HepG2 (cell line): ENCODE data around the gene ATG4A. TPM values are rescaled to one million over a fixed set of nuclear protein-coding genes. Genes with fewer than 3 reads are reported as not detected.

Experiments
- ARNT2 ChIP-seq: sonication (generic); formaldehyde crosslinking; IDR thresholded peaks from 2 replicates; pipeline ENCODE4 v1.8.0; 2022; ENCODE audit warnings: mild to moderate bottlenecking, low read depth, missing genetic modification reagents, moderate library complexity
- ELF3 ChIP-seq: IDR thresholded peaks from 2 replicates; pipeline ENCODE4 v1.6.1; 2016; ENCODE audit warnings: missing genetic modification reagents, missing compliant biosample characterization
- EP300 ChIP-seq, 3 experiments: sonication (generic) in 1 of 3; formaldehyde crosslinking in 1 of 3; IDR thresholded peaks; 2 replicates each; pipeline versions ENCODE4 v1.5.1 to v1.6.1; 2011 to 2020; ENCODE audit warnings: low read depth in 2 of 3, low read length in 2 of 3, borderline replicate concordance in 1 of 3, improper control_type of control experiment in 1 of 3, mild to moderate bottlenecking in 1 of 3, missing genetic modification reagents in 1 of 3, moderate library complexity in 1 of 3
- ETV5 ChIP-seq: IDR thresholded peaks from 2 replicates; pipeline ENCODE4 v1.6.1; 2018; ENCODE audit warnings: missing biosample characterization, missing genetic modification reagents, inconsistent platforms, borderline replicate concordance
- FOSL1 ChIP-seq: sonication (generic); formaldehyde crosslinking; IDR thresholded peaks from 2 replicates; pipeline ENCODE4 v1.9.0; 2021; ENCODE audit warnings: missing genetic modification reagents, borderline replicate concordance
- IRF2 ChIP-seq: IDR thresholded peaks from 2 replicates; pipeline ENCODE4 v1.6.1; 2018; ENCODE audit warnings: missing genetic modification reagents, missing compliant biosample characterization
- KDM5B ChIP-seq: sonication (generic); formaldehyde crosslinking; IDR thresholded peaks from 2 replicates; pipeline ENCODE4 v1.4.0; 2020; ENCODE audit warnings: missing genetic modification reagents, mild to moderate bottlenecking, borderline replicate concordance
- KLF6 ChIP-seq: IDR thresholded peaks from 2 replicates; pipeline ENCODE4 v1.8.0; 2016; ENCODE audit warnings: missing biosample characterization, missing genetic modification reagents
- MBD4 ChIP-seq: IDR thresholded peaks from 2 replicates; pipeline ENCODE4 v1.6.1; 2012; ENCODE audit warnings: low read length, inconsistent platforms, borderline replicate concordance
- RARA ChIP-seq: IDR thresholded peaks from 2 replicates; pipeline ENCODE4 v1.6.1; 2016; ENCODE audit warnings: missing genetic modification reagents, missing compliant biosample characterization
- YEATS4 ChIP-seq: sonication (generic); formaldehyde crosslinking; IDR thresholded peaks from 2 replicates; pipeline ENCODE4 v1.4.0; 2020; ENCODE audit warnings: missing genetic modification reagents, borderline replicate concordance
- ZBTB7B ChIP-seq: sonication (generic); formaldehyde crosslinking; IDR thresholded peaks from 2 replicates; pipeline ENCODE4 v1.4.0; 2020; ENCODE audit warnings: missing genetic modification reagents
- ZFP36 ChIP-seq: fragments of 150-350 bp; IDR thresholded peaks from 2 replicates; pipeline ENCODE4 v1.6.1; 2018; ENCODE audit warnings: borderline replicate concordance, low read length, low read depth; ENCODE audit not compliant: partially characterized antibody
- ZMYM3 ChIP-seq: sonication (generic); formaldehyde crosslinking; IDR thresholded peaks from 2 replicates; pipeline ENCODE4 v1.5.1; 2020; ENCODE audit warnings: mild to moderate bottlenecking, missing genetic modification reagents
- ZNF382 ChIP-seq: sonication (generic); formaldehyde crosslinking; IDR thresholded peaks from 2 replicates; pipeline ENCODE4 v1.5.0; 2020; ENCODE audit warnings: missing genetic modification reagents, mild to moderate bottlenecking, borderline replicate concordance
- ZNF605 ChIP-seq: sonication (generic); formaldehyde crosslinking; IDR thresholded peaks from 2 replicates; pipeline ENCODE4 v1.8.0; 2022; ENCODE audit warnings: mild to moderate bottlenecking, missing genetic modification reagents
- ZNF746 ChIP-seq: sonication (generic); formaldehyde crosslinking; IDR thresholded peaks from 2 replicates; pipeline ENCODE4 v1.8.0; 2022; ENCODE audit warnings: mild to moderate bottlenecking, missing genetic modification reagents
- polyA plus RNA-seq, 8 experiments: library from polyadenylated mRNA; depleted of rRNA in 3 of 8; stranded (reverse) in 7 of 8; unstranded in 1 of 8; fragments of >200 nt; fragmentation: Illumina TruSeq in 4 of 8; extraction: Trizol in 4 of 8; gene quantifications; 2 replicates each; pipeline versions ENCODE4 v1.2.1 to v1.2.3, GENCODE V29; 2011 to 2016; ENCODE audit warnings: low read depth in 4 of 8, missing spikeins in 1 of 8, mixed read lengths in 1 of 8; ENCODE audit not compliant: insufficient read depth in 1 of 8
- total RNA-seq, 5 experiments: library from RNA; depleted of rRNA; stranded (reverse); fragments of >200 nt; fragmentation: Illumina TruSeq; extraction: Trizol; gene quantifications; 2 replicates each; pipeline ENCODE4 v1.2.3, GENCODE V29; 2016; ENCODE audit warnings: low read depth in 1 of 5
- TF ChIP-seq, protein P1 (sequence below): sonication (generic); formaldehyde crosslinking; IDR thresholded peaks from 2 replicates; pipeline ENCODE4 v1.4.0; 2020; ENCODE audit warnings: missing genetic modification reagents
- TF ChIP-seq, protein P2 (sequence below): sonication (generic); formaldehyde crosslinking; IDR thresholded peaks from 2 replicates; pipeline ENCODE4 v1.8.0; 2022; ENCODE audit warnings: missing genetic modification reagents, mild to moderate bottlenecking, borderline replicate concordance
- TF ChIP-seq, protein P3 (sequence below): sonication (generic); formaldehyde crosslinking; IDR thresholded peaks from 2 replicates; pipeline ENCODE4 v1.4.0; 2020; ENCODE audit warnings: missing genetic modification reagents, low read depth, mild to moderate bottlenecking, borderline replicate concordance

The ATG4A gene
- total and polyA plus RNA-seq, 2 of the 13 experiments (the other 11 are each of a cell fraction or from before 2014, with no cell fraction given): 3.3 to 6.3 TPM

DNA sequence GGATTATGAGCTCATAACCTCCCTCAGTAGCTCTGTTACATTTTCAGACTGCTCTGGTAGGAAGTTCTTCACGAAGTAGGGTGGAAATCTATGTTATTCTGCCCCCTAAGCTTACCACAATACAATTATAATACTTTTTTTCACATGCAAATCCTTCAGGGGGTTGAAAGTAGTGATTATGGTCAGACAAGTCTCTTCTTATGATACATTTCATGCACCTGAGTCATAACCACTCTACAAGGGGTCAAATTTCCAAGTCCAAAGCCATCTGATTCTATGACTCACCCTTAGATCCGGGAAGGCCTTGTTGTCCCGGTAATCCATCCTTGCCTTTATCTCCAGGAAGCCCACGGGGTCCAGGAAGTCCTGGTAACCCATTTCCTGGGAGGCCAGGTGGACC lies 95.2 kb downstream of the ATG4A start (continued):
- TF ChIP-seq, protein P1, sequence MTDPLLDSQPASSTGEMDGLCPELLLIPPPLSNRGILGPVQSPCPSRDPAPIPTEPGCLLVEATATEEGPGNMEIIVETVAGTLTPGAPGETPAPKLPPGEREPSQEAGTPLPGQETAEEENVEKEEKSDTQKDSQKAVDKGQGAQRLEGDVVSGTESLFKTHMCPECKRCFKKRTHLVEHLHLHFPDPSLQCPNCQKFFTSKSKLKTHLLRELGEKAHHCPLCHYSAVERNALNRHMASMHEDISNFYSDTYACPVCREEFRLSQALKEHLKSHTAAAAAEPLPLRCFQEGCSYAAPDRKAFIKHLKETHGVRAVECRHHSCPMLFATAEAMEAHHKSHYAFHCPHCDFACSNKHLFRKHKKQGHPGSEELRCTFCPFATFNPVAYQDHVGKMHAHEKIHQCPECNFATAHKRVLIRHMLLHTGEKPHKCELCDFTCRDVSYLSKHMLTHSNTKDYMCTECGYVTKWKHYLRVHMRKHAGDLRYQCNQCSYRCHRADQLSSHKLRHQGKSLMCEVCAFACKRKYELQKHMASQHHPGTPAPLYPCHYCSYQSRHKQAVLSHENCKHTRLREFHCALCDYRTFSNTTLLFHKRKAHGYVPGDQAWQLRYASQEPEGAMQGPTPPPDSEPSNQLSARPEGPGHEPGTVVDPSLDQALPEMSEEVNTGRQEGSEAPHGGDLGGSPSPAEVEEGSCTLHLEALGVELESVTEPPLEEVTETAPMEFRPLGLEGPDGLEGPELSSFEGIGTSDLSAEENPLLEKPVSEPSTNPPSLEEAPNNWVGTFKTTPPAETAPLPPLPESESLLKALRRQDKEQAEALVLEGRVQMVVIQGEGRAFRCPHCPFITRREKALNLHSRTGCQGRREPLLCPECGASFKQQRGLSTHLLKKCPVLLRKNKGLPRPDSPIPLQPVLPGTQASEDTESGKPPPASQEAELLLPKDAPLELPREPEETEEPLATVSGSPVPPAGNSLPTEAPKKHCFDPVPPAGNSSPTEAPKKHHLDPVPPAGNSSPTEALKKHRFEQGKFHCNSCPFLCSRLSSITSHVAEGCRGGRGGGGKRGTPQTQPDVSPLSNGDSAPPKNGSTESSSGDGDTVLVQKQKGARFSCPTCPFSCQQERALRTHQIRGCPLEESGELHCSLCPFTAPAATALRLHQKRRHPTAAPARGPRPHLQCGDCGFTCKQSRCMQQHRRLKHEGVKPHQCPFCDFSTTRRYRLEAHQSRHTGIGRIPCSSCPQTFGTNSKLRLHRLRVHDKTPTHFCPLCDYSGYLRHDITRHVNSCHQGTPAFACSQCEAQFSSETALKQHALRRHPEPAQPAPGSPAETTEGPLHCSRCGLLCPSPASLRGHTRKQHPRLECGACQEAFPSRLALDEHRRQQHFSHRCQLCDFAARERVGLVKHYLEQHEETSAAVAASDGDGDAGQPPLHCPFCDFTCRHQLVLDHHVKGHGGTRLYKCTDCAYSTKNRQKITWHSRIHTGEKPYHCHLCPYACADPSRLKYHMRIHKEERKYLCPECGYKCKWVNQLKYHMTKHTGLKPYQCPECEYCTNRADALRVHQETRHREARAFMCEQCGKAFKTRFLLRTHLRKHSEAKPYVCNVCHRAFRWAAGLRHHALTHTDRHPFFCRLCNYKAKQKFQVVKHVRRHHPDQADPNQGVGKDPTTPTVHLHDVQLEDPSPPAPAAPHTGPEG: no peak
- TF ChIP-seq, protein P2, sequence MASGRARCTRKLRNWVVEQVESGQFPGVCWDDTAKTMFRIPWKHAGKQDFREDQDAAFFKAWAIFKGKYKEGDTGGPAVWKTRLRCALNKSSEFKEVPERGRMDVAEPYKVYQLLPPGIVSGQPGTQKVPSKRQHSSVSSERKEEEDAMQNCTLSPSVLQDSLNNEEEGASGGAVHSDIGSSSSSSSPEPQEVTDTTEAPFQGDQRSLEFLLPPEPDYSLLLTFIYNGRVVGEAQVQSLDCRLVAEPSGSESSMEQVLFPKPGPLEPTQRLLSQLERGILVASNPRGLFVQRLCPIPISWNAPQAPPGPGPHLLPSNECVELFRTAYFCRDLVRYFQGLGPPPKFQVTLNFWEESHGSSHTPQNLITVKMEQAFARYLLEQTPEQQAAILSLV (CRISPR knock-in tag): no peak
- TF ChIP-seq FOSL1 (CRISPR knock-in tag): peak; percentile 47; the same call in 1 of the 2 replicates
- no peak for TF ChIP-seq YEATS4 (CRISPR knock-in tag)
- TF ChIP-seq, protein P3, sequence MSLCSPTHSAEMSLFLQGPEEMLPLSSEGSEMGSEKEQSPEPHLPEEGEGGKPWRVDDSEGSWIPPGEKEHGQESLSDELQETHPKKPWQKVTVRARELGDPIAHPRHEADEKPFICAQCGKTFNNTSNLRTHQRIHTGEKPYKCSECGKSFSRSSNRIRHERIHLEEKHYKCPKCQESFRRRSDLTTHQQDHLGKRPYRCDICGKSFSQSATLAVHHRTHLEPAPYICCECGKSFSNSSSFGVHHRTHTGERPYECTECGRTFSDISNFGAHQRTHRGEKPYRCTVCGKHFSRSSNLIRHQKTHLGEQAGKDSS (CRISPR knock-in tag): no peak
- TF ChIP-seq MBD4: no peak
- no peak for TF ChIP-seq ZFP36
- TF ChIP-seq KLF6 (CRISPR knock-in tag): no peak
- no peak for TF ChIP-seq ZNF746 (CRISPR knock-in tag)
- no peak for TF ChIP-seq KDM5B (CRISPR knock-in tag)
- TF ChIP-seq EP300 (IDR thresholded peaks at IDR 0.05; ENCODE audit: low read depth in 2 of 2, low read length in 2 of 2): peak in 1 of 2 experiments; percentile 31; a peak in 1 of 4 replicates
- TF ChIP-seq EP300 (CRISPR knock-in tag; IDR thresholded peaks at IDR 0.05; ENCODE audit: borderline replicate concordance): no peak
- TF ChIP-seq ZMYM3 (CRISPR knock-in tag): no peak
- TF ChIP-seq ZNF605 (CRISPR knock-in tag): no peak
- no peak for TF ChIP-seq ZBTB7B (CRISPR knock-in tag)
- TF ChIP-seq ARNT2 (CRISPR knock-in tag): no peak
- TF ChIP-seq ELF3: peak; percentile 71
- peak; percentile 58 for TF ChIP-seq RARA (CRISPR knock-in tag)
- no peak for TF ChIP-seq IRF2 (CRISPR knock-in tag)
- TF ChIP-seq ETV5 (CRISPR knock-in tag): peak; percentile 73; the same call in 1 of the 2 replicates
- no peak for TF ChIP-seq ZNF382 (CRISPR knock-in tag)
